HG03354 (cell line): Measurements from ENCODE around the gene DNAJC2.
"Not testable (repeated sequence)": the region's sequence is repeated elsewhere in the genome, so short reads cannot be mapped to it uniquely, and the experiment has no call there.

Experiments
- ATAC-seq: cut with Tn5 transposase; IDR thresholded peaks from one replicate; pipeline ENCODE4 v1.9.1; 2021; ENCODE audit warnings: mild to moderate bottlenecking; ENCODE audit not compliant: unreplicated experiment, poor library complexity, severe bottlenecking

DNAJC2 gene

GRCh38 chr7:103279636-103279962, 65.0 kb downstream of the DNAJC2 start:
- ATAC-seq, result peak; percentile 51

- not testable (repeated sequence) for ATAC-seq
Measured at GRCh38 chr7:103278195-103278594, 66.4 kb downstream of the DNAJC2 start.

GRCh38 chr7:103274867-103275266, 69.7 kb downstream of the DNAJC2 start:
- ATAC-seq, result not testable (repeated sequence)

- ATAC-seq, result not testable (repeated sequence)
Measured at GRCh38 chr7:103273374-103273773, 71.2 kb downstream of the DNAJC2 start.

GRCh38 chr7:103266229-103266628, 78.3 kb downstream of the DNAJC2 start:
- not testable (repeated sequence) for ATAC-seq

GRCh38 chr7:103264054-103264453, 80.5 kb downstream of the DNAJC2 start:
- not testable (repeated sequence) for ATAC-seq
